GM21447 (cell line): ENCODE results near the gene MUS81.
"Not testable (repeated sequence)": the region's sequence is repeated elsewhere in the genome, so short reads cannot be mapped to it uniquely, and the experiment has no call there.

Experiments used
- ATAC-seq: cut with Tn5 transposase; IDR thresholded peaks from one replicate; pipeline ENCODE4 v1.9.1; 2021; ENCODE audit not compliant: unreplicated experiment

The MUS81 gene

DNA sequence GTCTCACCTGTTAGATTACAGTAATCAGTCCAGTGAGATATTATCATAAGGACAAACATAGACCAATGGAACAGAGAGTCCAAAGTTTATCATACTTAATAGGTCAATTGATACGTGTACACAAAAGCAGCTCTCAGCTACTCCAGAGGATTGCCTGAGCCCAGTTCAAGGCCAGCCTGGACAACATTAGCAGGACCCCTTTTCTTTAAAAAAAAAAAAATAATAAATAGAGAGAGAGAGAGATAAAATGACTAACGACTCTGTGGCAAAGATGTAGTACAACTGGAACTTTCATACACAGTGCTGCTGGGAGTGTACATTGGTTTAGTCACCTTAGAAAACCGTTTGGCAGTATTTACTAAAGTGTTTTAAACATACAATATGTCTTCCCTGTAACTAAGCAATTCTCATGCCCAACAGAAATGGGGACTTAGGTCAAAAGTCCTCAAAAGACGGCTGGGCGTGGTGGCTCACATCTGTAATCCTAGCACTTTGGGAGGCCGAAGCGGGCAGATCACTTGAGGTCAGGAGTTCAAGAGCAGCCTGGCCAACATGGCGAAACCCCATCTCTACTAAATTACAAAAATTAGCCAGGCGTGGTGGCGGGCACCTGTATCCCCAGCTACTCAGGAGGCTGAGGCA is 15.9 kb upstream of the MUS81 start:
- no peak for ATAC-seq

DNA sequence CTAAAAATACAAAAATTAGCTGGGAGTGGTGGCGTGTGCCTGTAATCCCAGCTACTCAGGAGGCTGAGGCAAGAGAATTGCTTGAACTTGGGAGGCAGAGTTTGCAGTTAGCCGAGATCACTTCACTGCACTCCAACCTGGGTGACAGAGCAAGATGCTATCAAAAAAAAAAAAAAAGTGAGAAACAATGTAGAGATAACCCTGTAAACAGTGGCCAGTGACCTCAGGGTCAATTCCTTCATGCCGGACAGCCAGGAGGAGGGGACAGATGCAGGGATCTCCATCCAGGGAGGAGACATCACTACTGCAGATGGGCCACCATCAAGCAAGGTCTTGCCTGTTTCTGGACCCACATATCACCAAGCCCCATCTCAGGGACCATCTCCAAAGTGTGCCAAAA is 12.5 kb upstream of the MUS81 start:
- no peak for ATAC-seq

GRCh38 chr11:65848693-65849092 is 11.5 kb upstream of the MUS81 start:
- ATAC-seq: not testable (repeated sequence)

GRCh38 chr11:65849366-65849765 is 10.9 kb upstream of the MUS81 start:
- no peak for ATAC-seq

GRCh38 chr11:65849771-65850216 is 10.4 kb upstream of the MUS81 start:
- no peak for ATAC-seq

DNA sequence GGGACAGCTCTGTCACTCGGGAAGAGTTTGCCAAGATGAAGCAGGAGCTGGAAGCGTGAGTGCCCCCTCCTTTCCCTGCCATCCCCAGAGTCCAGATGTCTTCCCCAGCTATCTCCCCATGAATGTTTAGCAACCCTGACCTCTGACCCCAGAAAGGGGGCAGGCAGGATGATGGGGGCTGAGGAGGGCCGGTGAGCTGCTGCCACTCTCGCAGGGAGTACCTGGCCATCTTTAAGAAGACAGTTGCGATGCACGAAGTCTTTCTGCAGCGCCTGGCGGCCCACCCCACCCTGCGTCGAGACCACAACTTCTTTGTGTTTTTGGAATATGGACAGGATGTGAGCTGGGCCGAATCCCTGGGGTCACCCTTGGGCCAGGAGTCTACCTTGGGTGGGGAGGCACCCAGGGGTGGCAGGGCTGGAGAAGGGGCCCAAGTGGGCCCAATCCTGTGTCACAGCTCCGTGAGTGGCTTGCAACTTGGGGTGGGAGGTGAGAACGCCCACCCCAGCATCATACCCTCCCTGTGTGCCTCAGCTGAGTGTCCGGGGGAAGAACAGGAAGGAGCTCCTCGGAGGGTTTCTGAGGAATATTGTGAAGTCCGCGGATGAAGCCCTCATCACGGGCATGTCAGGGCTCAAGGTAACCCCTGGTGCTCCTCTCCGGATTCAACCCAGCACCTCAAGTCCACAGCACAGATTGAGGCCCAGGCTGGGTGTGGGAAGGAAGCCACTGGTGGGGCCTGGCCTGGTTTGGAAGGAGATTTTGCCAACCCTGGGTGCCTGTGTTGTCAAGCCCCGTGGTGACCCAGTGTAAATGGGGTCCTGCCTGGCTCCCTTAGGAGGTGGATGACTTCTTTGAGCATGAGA is 9.8 kb upstream of the MUS81 start:
- ATAC-seq: no peak

- no peak for ATAC-seq
These were observed 9.1 kb upstream of the MUS81 start for GRCh38 chr11:65851083-65851579.

GRCh38 chr11:65851811-65852507 is 8.3 kb upstream of the MUS81 start:
- no peak for ATAC-seq

- ATAC-seq: no peak
These were observed 7.6 kb upstream of the MUS81 start for GRCh38 chr11:65852508-65853245.

- no peak for ATAC-seq
These were observed 6.8 kb upstream of the MUS81 start for GRCh38 chr11:65853246-65853979.

DNA sequence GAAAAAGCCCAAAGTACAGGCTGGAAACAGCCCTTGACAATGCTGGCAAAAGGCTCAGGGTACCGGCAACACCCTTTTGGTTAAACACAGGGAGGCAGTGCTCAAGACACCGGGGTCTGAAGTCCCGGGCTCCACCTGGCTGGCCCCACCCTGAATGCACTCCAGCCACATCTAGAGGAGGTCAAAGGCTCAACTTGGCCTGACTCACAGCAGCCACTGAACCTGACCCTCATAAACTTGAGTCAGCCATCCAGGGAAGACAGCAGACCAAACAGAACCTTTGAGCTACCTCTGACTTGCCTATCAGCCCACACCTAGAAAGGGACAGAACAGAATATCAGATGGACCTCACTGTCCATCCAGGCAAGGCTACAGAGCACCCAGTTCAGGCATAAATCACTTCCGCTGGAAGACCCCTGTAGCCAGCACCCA is 6.1 kb upstream of the MUS81 start:
- ATAC-seq: no peak

- ATAC-seq: no peak
These were observed 5.1 kb upstream of the MUS81 start for GRCh38 chr11:65854852-65855837.

GRCh38 chr11:65855927-65856363 is 4.3 kb upstream of the MUS81 start:
- no peak for ATAC-seq

DNA sequence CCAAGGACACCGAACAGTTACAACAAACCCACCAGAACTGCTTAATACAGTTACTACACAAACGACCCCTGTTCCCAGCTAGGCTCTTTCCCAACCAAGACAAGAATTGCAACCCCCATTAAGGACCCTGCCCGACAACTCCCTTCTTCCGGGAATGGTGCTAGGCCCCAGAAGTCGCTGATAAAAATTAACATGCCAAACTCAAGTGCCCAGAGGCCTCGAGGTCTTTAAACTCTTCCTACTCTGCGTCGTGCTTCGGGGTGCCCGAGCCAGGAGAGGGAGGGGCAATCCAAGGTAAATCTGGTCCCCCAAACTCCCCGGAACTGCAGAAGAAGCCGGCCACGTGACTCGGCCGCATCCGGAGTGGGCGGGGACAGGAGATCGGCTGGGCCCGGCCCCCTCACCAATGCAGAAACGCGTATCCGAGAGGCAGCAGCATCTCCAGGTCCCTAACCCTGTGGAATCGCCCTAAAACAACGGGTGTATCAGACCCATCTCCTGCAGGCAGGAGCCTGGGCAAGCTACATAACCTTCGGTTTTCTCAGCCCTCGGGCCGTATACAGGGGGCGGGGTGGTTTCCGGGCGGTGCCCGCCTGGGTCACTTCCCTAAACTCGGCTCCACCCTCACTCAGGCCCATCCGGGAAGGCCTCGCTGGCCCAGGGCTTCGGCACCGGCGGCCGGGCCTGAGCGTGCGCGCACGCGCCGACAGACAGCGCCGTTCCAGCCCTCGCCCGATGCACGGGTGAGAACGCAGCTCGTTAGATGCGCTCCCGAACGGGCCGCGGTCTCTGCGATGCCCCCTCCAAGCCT is 3.3 kb upstream of the MUS81 start:
- peak; percentile 30 for ATAC-seq

- no peak for ATAC-seq
These were observed 2.8 kb upstream of the MUS81 start for GRCh38 chr11:65857500-65857852.

DNA sequence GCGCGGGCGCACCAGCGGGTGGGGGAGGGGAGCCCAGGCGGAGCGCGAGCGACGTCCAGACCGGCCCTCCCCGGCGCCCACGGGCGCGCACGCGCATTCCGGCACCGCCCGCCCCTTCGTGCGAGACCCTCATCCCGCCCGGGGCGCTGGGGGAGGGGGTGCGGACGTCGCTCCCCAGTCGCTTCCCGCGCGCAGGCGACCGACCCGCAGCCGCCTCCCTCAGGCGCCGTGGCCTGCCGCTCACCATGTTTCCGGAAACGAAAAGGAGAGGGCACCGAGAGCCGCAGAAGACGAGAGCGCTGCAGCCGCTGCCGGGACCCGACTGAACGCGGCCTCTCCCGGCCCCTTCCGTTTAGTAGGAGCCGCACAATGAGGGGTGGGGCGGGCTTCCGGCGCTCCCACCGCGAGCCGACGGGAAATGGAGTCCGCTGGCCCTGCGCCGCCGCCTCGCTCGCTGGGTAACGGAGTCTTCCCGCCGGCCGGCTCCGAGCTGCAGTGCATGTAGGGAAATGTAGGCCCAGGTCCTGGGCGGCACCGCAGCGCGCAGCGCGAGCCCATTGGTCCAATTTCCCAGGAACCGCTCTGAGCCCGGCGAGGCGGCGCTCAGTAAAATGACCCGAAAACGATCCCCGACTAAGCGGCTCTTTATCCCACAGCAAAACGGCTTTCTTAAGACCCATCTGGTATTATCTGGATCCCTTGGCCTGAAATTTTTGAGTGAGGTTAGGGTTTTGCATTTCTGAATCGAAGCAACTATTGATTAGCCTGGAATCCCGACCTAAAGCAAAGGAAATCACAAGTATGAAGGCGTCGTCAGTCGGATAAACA is 2.2 kb upstream of the MUS81 start, which contains the start of gene CFL1:
CFL1 (minus strand) TSS at position 328 of the 828 bp plus-strand sequence; CDS start at position 247, 81 bp downstream.
- peak; percentile 42 for ATAC-seq

DNA sequence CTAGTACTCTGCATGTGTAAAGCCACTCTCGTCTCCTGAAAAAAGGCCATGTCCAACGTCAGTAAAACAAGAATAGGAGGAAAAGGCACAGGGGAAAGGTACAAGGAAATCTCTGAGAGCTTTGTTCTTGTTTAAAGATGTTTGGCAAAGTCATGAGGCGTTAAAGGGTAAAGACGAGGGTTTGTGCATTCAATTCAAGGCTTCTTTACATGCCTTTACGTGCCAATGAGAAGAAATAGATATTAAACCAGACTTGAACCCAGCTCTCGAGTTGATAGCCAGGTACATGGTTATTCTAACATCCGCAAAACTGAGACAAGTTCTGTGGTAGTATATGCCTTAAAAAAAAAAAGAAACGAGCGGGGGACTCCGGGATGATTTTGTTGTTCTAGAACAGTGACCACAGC is 1.5 kb upstream of the MUS81 start:
- ATAC-seq: no peak
